ENCODE data around the gene PDZD8.

Gene PDZD8

DNA sequence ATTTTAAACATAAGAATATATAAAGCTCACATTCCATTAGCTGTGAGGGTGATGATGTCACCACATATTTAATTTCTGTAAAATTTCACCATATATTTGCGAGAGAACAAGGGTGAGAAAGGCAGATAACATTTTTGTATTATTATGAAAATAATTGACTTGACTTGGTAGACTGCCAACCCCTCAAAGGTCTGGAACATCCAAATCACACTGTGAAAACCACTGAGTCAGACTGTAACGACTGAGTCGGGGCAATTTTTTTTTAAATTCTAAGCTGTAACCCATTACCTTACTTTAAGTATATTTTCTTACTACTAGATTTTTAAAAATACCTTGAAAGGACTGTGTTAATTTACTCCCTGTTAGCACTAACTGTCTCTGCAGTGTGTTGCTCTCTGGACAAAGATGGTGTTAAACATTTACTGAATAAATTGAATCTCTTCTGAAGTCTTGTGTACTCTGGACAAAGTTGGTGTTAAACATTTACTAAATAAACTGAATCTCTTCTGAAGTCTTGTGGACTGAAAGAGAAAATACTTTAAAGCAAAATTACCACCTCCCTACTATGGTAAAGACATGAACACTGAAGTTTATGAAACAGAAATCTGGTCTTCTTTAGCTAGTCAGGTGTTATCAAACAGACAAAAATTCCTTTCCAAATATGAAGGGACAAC lies 14.1 kb downstream of the PDZD8 start:
- Histone ChIP-seq H3K27me3 (ENCODE audit: insufficient read depth, low read length) (no peaks in the 10 kb centered on the region), H3K9me3 (ENCODE audit: low read length) (no peaks in the 10 kb centered on the region), H3K36me3 (ENCODE audit: insufficient read depth, low read length) (no peaks in the 10 kb centered on the region), H3K4me3 (ENCODE audit: low read depth, low read length, poor library complexity, severe bottlenecking) (no peak overlapping the region), H3K9me2 (ENCODE audit: low read depth, low read length) (no peaks in the 10 kb centered on the region), H3K9ac (ENCODE audit: low read length) (no peak overlapping the region), H2AFZ (ENCODE audit: low read length) (no peak overlapping the region), H3K27ac (ENCODE audit: low read depth, low read length, poor library complexity, severe bottlenecking) (no peak overlapping the region), H3F3A (ENCODE audit: insufficient read depth, low read length) (no peaks in the 10 kb centered on the region; the same call in 1 of the 2 replicates), H3K4me1 (ENCODE audit: insufficient read depth, low read length, severe bottlenecking) (peaks cover 44% of the 10 kb centered on the region), H3K79me2 (ENCODE audit: insufficient read depth, low read length) (peaks cover 55% of the 10 kb centered on the region), H4K20me1 (ENCODE audit: insufficient read depth, low read length) (0 out of 2 replicates have a peak, but pooled peaks cover 2% of the 10 kb centered on the region), H3K4me2 (ENCODE audit: low read length) (no peak overlapping the region)
- TF ChIP-seq EZH2 (IDR thresholded peaks at IDR 0.05; ENCODE audit: borderline replicate concordance, low read length): no peak
- TF ChIP-seq, protein P1, sequence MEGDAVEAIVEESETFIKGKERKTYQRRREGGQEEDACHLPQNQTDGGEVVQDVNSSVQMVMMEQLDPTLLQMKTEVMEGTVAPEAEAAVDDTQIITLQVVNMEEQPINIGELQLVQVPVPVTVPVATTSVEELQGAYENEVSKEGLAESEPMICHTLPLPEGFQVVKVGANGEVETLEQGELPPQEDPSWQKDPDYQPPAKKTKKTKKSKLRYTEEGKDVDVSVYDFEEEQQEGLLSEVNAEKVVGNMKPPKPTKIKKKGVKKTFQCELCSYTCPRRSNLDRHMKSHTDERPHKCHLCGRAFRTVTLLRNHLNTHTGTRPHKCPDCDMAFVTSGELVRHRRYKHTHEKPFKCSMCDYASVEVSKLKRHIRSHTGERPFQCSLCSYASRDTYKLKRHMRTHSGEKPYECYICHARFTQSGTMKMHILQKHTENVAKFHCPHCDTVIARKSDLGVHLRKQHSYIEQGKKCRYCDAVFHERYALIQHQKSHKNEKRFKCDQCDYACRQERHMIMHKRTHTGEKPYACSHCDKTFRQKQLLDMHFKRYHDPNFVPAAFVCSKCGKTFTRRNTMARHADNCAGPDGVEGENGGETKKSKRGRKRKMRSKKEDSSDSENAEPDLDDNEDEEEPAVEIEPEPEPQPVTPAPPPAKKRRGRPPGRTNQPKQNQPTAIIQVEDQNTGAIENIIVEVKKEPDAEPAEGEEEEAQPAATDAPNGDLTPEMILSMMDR (IDR thresholded peaks at IDR 0.05; ENCODE audit: low read length): no peak

DNA sequence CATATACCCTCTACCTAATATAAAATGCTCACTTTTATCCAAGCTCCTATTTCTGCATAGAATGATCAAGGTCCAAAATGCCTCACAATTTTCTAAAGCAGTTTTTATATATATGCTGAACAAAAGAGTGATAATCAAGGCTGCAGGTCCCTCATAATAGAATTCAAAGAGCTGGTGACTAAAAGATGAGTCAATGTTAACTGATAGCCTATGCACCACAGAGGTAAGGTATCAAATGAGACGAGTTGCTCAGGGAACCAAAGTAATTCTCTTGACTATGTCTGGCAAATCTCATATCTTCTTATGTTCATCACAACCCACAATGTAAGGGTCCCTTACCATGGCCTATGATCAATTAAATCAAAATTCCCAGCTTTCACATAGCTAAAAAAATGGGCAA lies 15.2 kb downstream of the PDZD8 start:
- Histone ChIP-seq H3K9me3 (ENCODE audit: low read length) (no peaks in the 10 kb centered on the region), H3K27me3 (ENCODE audit: insufficient read depth, low read length) (no peaks in the 10 kb centered on the region), H3K4me2 (ENCODE audit: low read length) (no peak overlapping the region), H3K4me1 (ENCODE audit: insufficient read depth, low read length, severe bottlenecking) (peaks cover 39% of the 10 kb centered on the region), H3K4me3 (ENCODE audit: low read depth, low read length, poor library complexity, severe bottlenecking) (no peak overlapping the region), H4K20me1 (ENCODE audit: insufficient read depth, low read length) (0 out of 2 replicates have a peak, but pooled peaks cover 2% of the 10 kb centered on the region), H3F3A (ENCODE audit: insufficient read depth, low read length) (no peaks in the 10 kb centered on the region), H3K27ac (ENCODE audit: low read depth, low read length, poor library complexity, severe bottlenecking) (no peak overlapping the region), H3K9me2 (ENCODE audit: low read depth, low read length) (no peaks in the 10 kb centered on the region), H3K9ac (ENCODE audit: low read length) (no peak overlapping the region), H3K36me3 (ENCODE audit: insufficient read depth, low read length) (no peaks in the 10 kb centered on the region), H3K79me2 (ENCODE audit: insufficient read depth, low read length) (peaks cover 43% of the 10 kb centered on the region), H2AFZ (ENCODE audit: low read length) (no peak overlapping the region)
- TF ChIP-seq EZH2 (IDR thresholded peaks at IDR 0.05; ENCODE audit: borderline replicate concordance, low read length): no peak
- TF ChIP-seq, protein P1 (IDR thresholded peaks at IDR 0.05; ENCODE audit: low read length): no peak

DNA sequence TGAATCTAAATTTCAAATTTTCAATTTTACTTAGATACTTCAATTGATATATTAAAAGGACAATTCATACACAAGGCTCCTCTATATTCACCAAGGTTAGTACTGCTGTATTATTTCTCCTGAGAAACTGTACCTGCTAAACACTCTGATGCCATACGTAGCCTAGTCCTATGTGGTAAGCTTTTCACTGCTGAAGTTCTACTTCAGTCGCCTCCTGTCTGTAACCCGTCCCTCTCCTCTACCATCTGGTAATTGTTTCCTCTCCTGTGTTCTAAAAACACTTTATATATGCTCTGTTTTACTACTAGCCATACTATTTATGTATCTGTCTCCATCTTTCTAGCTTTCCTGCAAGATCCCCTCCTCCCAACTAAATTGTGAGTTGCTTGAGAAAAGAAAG lies 20.2 kb downstream of the PDZD8 start:
- Histone ChIP-seq H2AFZ (ENCODE audit: low read length) (no peak overlapping the region), H3K4me1 (ENCODE audit: insufficient read depth, low read length, severe bottlenecking) (peaks cover 19% of the 10 kb centered on the region), H3K4me3 (ENCODE audit: low read depth, low read length, poor library complexity, severe bottlenecking) (no peak overlapping the region), H4K20me1 (ENCODE audit: insufficient read depth, low read length) (no peaks in the 10 kb centered on the region), H3K36me3 (ENCODE audit: insufficient read depth, low read length) (no peaks in the 10 kb centered on the region), H3F3A (ENCODE audit: insufficient read depth, low read length) (no peaks in the 10 kb centered on the region), H3K9me3 (ENCODE audit: low read length) (no peaks in the 10 kb centered on the region), H3K27ac (ENCODE audit: low read depth, low read length, poor library complexity, severe bottlenecking) (no peak overlapping the region), H3K27me3 (ENCODE audit: insufficient read depth, low read length) (no peaks in the 10 kb centered on the region), H3K9me2 (ENCODE audit: low read depth, low read length) (no peaks in the 10 kb centered on the region), H3K4me2 (ENCODE audit: low read length) (no peak overlapping the region), H3K79me2 (ENCODE audit: insufficient read depth, low read length) (peaks cover 18% of the 10 kb centered on the region; the same call in 1 of the 2 replicates), H3K9ac (ENCODE audit: low read length) (no peak overlapping the region)
- no peak for TF ChIP-seq EZH2 (IDR thresholded peaks at IDR 0.05; ENCODE audit: borderline replicate concordance, low read length)
- TF ChIP-seq, protein P1 (IDR thresholded peaks at IDR 0.05; ENCODE audit: low read length): no peak

Data from OCI-LY1 (cell line).